ENCODE results near the gene CER1. TPM values are rescaled to one million over a fixed set of nuclear protein-coding genes. Genes with fewer than 3 reads are reported as not detected.

CER1 gene
- total and polyA plus RNA-seq, 10 of the 15 experiments (the other 5 are each of a cell fraction or from before 2014, with no cell fraction given), result not detected

DNA sequence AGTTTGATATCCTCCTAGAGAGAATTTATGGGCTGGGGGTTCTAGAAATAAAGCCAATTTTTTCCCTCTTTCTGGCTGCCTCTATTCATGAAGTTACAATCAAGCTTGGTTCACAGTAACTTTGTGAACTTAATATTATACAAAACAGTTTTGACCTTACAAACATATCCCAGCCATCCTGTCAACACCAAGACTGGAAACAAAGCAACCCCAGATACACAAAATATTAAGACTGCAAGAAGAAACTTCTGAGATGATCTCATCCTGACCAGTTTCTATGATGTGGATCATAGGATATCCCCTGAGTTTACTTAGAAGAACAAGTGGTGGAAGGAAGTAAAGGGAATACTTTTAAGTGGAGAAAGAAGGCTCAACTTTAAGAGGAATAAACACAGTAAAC lies 28.3 kb upstream of the CER1 start (continued):
- TF ChIP-seq, protein P1, sequence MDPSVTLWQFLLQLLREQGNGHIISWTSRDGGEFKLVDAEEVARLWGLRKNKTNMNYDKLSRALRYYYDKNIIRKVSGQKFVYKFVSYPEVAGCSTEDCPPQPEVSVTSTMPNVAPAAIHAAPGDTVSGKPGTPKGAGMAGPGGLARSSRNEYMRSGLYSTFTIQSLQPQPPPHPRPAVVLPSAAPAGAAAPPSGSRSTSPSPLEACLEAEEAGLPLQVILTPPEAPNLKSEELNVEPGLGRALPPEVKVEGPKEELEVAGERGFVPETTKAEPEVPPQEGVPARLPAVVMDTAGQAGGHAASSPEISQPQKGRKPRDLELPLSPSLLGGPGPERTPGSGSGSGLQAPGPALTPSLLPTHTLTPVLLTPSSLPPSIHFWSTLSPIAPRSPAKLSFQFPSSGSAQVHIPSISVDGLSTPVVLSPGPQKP (IDR thresholded peaks at IDR 0.05; ENCODE audit: low read depth, low read length), result no peak

DNA sequence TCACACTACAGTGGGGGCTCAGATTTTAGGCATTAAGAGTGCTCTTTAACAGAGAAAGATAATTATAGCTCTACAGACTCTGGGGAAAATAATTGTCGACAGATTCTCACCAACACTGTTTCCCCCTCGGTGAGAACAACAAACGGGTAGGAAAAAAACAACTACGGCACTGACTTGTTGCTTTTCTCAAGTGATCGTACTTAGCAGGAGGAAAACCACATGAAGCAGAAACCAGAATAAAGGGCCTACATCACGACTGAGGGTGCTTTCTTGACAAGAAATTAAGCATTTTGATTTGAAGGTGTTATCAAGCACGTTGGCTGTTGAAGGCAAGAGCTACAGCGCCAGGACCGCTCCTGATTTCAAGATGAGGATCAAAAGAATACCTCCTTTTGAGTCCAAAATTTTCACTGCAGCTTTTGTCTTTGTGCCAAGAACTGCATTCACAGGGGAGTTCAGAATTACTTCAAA lies 27.2 kb upstream of the CER1 start:
- Histone ChIP-seq H2AFZ (ENCODE audit: control insufficient read depth, low read depth, low read length) (no peak overlapping the region), H3K4me1 (ENCODE audit: control insufficient read depth, insufficient read depth, low read length) (no peaks in the 10 kb centered on the region), H3K9ac (ENCODE audit: control insufficient read depth, insufficient read depth, low read length) (no peak overlapping the region), H3K4me2 (ENCODE audit: control insufficient read depth, insufficient read depth) (no peak overlapping the region), H3K27me3 (replicated peaks in 1 of 2; ENCODE audit: control insufficient read depth in 2 of 2, insufficient read depth in 2 of 2, low read length in 1 of 2) (no peaks in the 10 kb centered on the region; a peak in 2 of 4 replicates), H3K9me3 (replicated peaks; ENCODE audit: control insufficient read depth, insufficient read depth, low read length) (no peaks in the 10 kb centered on the region), H3K36me3 (ENCODE audit: control insufficient read depth in 2 of 2, insufficient read depth in 2 of 2, low read length in 1 of 2) (no peaks in the 10 kb centered on the region), H3K27ac (ENCODE audit: control insufficient read depth, insufficient read depth) (no peak overlapping the region), H3K4me3 (no peak overlapping the region), H4K20me1 (ENCODE audit: control insufficient read depth, insufficient read depth) (no peaks in the 10 kb centered on the region), H3K79me2 (ENCODE audit: control insufficient read depth, insufficient read depth, low read length) (no peaks in the 10 kb centered on the region)
- BruUV-seq (replicated peaks), result no TSS peak
- DNase-seq (ENCODE audit: low read depth, low spot score), result no peak
- ChIA-PET SMC1A (ENCODE audit: uncharacterized antibody, unreplicated experiment) (interaction anchor here (1.3 kb wide), 1 partner anchor 135 kb away, joined by 4 read pairs; no protein-coding TSS in a partner anchor), RAD21 (ENCODE audit: unreplicated experiment) (no interaction called here), CTCF (interaction anchor here (1.6 kb wide), 1 partner anchor 19 kb away, joined by 5 read pairs; no protein-coding TSS in a partner anchor), POLR2A (no interaction called here)
- TF ChIP-seq NR2C2 (IDR thresholded peaks at IDR 0.05; ENCODE audit: borderline replicate concordance, control insufficient read depth, insufficient read length, low read depth) (no peak), SMARCA5 (IDR thresholded peaks at IDR 0.05) (no peak), DPF2 (IDR thresholded peaks at IDR 0.05) (no peak), SRF (IDR thresholded peaks at IDR 0.05; ENCODE audit: low read depth in 2 of 2, low read length in 2 of 2) (no peak), NFIC (IDR thresholded peaks at IDR 0.05; ENCODE audit: low read depth, low read length) (no peak)
- TF ChIP-seq, protein P2, sequence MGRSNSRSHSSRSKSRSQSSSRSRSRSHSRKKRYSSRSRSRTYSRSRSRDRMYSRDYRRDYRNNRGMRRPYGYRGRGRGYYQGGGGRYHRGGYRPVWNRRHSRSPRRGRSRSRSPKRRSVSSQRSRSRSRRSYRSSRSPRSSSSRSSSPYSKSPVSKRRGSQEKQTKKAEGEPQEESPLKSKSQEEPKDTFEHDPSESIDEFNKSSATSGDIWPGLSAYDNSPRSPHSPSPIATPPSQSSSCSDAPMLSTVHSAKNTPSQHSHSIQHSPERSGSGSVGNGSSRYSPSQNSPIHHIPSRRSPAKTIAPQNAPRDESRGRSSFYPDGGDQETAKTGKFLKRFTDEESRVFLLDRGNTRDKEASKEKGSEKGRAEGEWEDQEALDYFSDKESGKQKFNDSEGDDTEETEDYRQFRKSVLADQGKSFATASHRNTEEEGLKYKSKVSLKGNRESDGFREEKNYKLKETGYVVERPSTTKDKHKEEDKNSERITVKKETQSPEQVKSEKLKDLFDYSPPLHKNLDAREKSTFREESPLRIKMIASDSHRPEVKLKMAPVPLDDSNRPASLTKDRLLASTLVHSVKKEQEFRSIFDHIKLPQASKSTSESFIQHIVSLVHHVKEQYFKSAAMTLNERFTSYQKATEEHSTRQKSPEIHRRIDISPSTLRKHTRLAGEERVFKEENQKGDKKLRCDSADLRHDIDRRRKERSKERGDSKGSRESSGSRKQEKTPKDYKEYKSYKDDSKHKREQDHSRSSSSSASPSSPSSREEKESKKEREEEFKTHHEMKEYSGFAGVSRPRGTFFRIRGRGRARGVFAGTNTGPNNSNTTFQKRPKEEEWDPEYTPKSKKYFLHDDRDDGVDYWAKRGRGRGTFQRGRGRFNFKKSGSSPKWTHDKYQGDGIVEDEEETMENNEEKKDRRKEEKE (IDR thresholded peaks at IDR 0.05), result no peak
- FAIRE-seq, result no peak
- intact Hi-C loops (cut with micrococcal nuclease; ENCODE audit: unreplicated experiment) (no loop called here), in situ Hi-C loops (cut with MboI) (no loop called here)
- 65% methylated on average over 9 of the region's 9 CpGs for WGBS (ENCODE audit: insufficient coverage, insufficient replicate concordance, low lambda C conversion rate, missing lambda C conversion rate)
- ATAC-seq, result no peak

Data from GM12878 (cell line).